Measurements from ENCODE around the gene GPR12. TPM values are rescaled to one million over a fixed set of nuclear protein-coding genes. Genes with fewer than 3 reads are reported as not detected.

GPR12 gene
- total and polyA plus RNA-seq, 2 of the 4 experiments (the other 2 are of a cell fraction) = not detected

GRCh38 chr13:26758496-26759157, 2.0 kb downstream of the GPR12 start:
- ChIA-PET POLR2A (ENCODE audit: unreplicated experiment) (no interaction called here), CTCF (no interaction called here)
- no peak overlapping the region for H3K9ac ChIP-seq (ENCODE audit: low read depth, low read length)
- H2AK9ac ChIP-seq (replicated peaks; ENCODE audit: low read depth, low read length, poor library complexity) = no peak overlapping the region
- H2AFZ ChIP-seq (replicated peaks; ENCODE audit: low read length, poor library complexity) = peak overlapping the region; percentile 60
- H2BK20ac ChIP-seq (ENCODE audit: low read depth, low read length) = no peak overlapping the region
- no peak overlapping the region for H4K8ac ChIP-seq (ENCODE audit: low read depth in 2 of 2, low read length in 2 of 2)
- H3K56ac ChIP-seq (ENCODE audit: extremely low read depth, insufficient read depth, low read length) = no peak overlapping the region
- no peak overlapping the region for H2BK15ac ChIP-seq (ENCODE audit: low read depth, low read length)
- in situ Hi-C loops (cut with MboI; ENCODE audit: low sequenced_read_pairs) = no loop called here
- H3K4me1 ChIP-seq (ENCODE audit: control insufficient read depth, insufficient read depth, low read length) = 0 out of 2 replicates have a peak, but pooled peaks cover 2% of the 10 kb centered on the region
- no peak overlapping the region for H3K4me3 ChIP-seq (ENCODE audit: insufficient read depth, low read depth, low read length)
- no peak overlapping the region for H3K4me2 ChIP-seq (ENCODE audit: low read depth, low read length)
- H3K79me1 ChIP-seq (ENCODE audit: low read depth in 1 of 2, low read length in 2 of 2) = no peaks in the 10 kb centered on the region
- dilution Hi-C loops (cut with HindIII; ENCODE audit: low sequenced_read_pairs, unreplicated experiment) = no loop called here
- H2BK120ac ChIP-seq (ENCODE audit: low read depth, low read length) = no peak overlapping the region
- 67% methylated on average over 8 of the region's 18 CpGs; no CpG with 5 or more reads in 1 of the 2 experiments for WGBS, 2 experiments (ENCODE audit: extremely low coverage in 2 of 2, insufficient read length in 1 of 2)
- H3K36me3 ChIP-seq (ENCODE audit: control insufficient read depth, insufficient read depth, low read length) = no peaks in the 10 kb centered on the region
- no peak overlapping the region for H3K23ac ChIP-seq (ENCODE audit: low read depth, low read length)
- no peaks in the 10 kb centered on the region for H3K9me3 ChIP-seq (ENCODE audit: control insufficient read depth, insufficient read depth, low read length)
- TF ChIP-seq NFE2L2 (IDR thresholded peaks at IDR 0.05; ENCODE audit: low read depth, low read length) (no peak), POLR2A (IDR thresholded peaks at IDR 0.05; ENCODE audit: low read depth, low read length) (no peak), ELK1 (IDR thresholded peaks at IDR 0.05; ENCODE audit: borderline replicate concordance, low read depth, low read length) (no peak), FOS (IDR thresholded peaks at IDR 0.05; ENCODE audit: low read depth, low read length) (no peak), RAD21 (IDR thresholded peaks at IDR 0.05; ENCODE audit: low read length) (no peak), MXI1 (IDR thresholded peaks at IDR 0.05; ENCODE audit: borderline replicate concordance, low read depth, low read length) (no peak), RFX5 (IDR thresholded peaks at IDR 0.05; ENCODE audit: low read depth, low read length) (no peak), MAZ (IDR thresholded peaks at IDR 0.05; ENCODE audit: borderline replicate concordance, low read depth, low read length) (no peak), USF2 (IDR thresholded peaks at IDR 0.05; ENCODE audit: low read depth, low read length) (no peak), BHLHE40 (IDR thresholded peaks at IDR 0.05; ENCODE audit: low read depth, low read length) (no peak), CHD1 (IDR thresholded peaks at IDR 0.05; ENCODE audit: low read depth, low read length) (no peak)
- no peak overlapping the region for H3K27ac ChIP-seq (ENCODE audit: insufficient read depth, low read length)
- H2AK5ac ChIP-seq (ENCODE audit: low read depth, low read length) = no peak overlapping the region
- H3K9me1 ChIP-seq (ENCODE audit: insufficient read depth, low read length) = peaks cover 2% of the 10 kb centered on the region; the same call in 1 of the 2 replicates
- peaks cover 40% of the 10 kb centered on the region for H3K27me3 ChIP-seq (ENCODE audit: control insufficient read depth, insufficient read depth, low read length)
- no peak overlapping the region for H3K18ac ChIP-seq (ENCODE audit: low read depth, low read length)
- H2BK5ac ChIP-seq (ENCODE audit: low read depth, low read length, poor library complexity, severe bottlenecking) = no peak overlapping the region
- no peak overlapping the region for H4K5ac ChIP-seq (ENCODE audit: low read depth, low read length)
- no peak for ATAC-seq (ENCODE audit: low read depth)
- no peak overlapping the region for H3K14ac ChIP-seq (replicated peaks; ENCODE audit: low read depth, low read length)
- no peak overlapping the region for H4K91ac ChIP-seq (ENCODE audit: insufficient read depth, low read depth, low read length)
- no peak overlapping the region for H3K4ac ChIP-seq (ENCODE audit: low read depth, low read length)
- intact Hi-C loops (cut with micrococcal nuclease) = no loop called here
- no peaks in the 10 kb centered on the region for H4K20me1 ChIP-seq (ENCODE audit: insufficient read depth, low read length)
- no TSS peak for BruUV-seq (replicated peaks)
- no peak for DNase-seq

Measured in IMR-90 (cell line).